ENCODE measurements around the gene FGD3. TPM values are rescaled to one million over a fixed set of nuclear protein-coding genes. Genes with fewer than 3 reads are reported as not detected.

The FGD3 gene
- total RNA-seq, 1 experiment from 2014 or later, result not detected

DNA sequence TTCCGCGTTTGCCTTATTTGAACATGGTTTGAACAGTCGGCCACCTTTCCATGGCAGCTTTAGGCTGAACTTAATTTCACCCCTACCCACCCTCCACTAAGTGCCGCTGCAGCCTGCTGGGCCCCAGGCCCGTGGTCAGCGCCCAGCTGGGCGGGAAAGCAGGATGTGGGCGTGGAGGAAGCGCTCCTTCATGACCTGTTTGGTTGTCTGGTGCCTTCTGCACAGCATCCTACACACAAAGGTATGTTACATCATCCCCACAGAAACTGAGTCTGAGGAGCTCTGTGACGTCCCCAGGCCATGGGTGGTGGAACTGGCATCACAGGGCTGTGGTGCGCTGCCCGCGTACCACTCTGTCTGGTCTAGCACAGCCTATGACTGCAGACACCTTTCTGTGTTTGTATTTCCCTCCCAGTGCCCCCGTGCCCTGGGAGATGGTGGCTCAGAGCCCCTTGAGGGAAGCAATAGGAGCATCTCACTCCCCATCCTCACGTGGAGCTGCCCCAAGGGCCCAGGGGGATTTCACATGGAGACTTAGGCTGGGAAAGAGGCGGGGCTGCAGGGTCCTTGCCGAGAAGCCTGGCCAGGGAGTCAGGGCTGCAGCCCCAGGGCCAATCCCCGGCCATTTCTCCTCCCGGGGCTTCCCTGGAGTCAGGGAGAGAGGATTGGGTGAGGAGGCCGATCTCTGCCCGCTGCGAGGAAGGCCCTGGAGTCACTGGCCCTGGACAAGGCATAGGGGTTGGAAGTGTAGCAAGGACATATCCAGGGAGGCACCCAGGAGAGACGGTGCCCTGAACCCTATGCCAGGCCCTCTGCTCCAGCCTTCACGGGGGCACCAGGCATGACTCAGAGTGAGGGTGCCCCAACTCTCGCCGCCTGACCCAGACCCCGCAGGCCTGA, 73.7 kb downstream of the FGD3 start:
- H3K4me1 Mint-ChIP-seq (ENCODE audit: insufficient read depth, unreplicated experiment), result no peaks in the 10 kb centered on the region
- H3K9me3 Mint-ChIP-seq (ENCODE audit: unreplicated experiment), result no peaks in the 10 kb centered on the region
- BruUV-seq (replicated peaks), result no TSS peak
- no peaks in the 10 kb centered on the region for H3K36me3 Mint-ChIP-seq (ENCODE audit: insufficient read depth, unreplicated experiment)
- H3K27me3 Mint-ChIP-seq (ENCODE audit: insufficient read depth, unreplicated experiment), result peaks cover 22% of the 10 kb centered on the region
- CTCF ChIA-PET, result no interaction called here
- POLR2A ChIA-PET, result no interaction called here
- no peak overlapping the region for H3K27ac Mint-ChIP-seq (ENCODE audit: low read depth, unreplicated experiment)
- intact Hi-C loops (cut with micrococcal nuclease), result no loop called here
- TF ChIP-seq, protein P1, sequence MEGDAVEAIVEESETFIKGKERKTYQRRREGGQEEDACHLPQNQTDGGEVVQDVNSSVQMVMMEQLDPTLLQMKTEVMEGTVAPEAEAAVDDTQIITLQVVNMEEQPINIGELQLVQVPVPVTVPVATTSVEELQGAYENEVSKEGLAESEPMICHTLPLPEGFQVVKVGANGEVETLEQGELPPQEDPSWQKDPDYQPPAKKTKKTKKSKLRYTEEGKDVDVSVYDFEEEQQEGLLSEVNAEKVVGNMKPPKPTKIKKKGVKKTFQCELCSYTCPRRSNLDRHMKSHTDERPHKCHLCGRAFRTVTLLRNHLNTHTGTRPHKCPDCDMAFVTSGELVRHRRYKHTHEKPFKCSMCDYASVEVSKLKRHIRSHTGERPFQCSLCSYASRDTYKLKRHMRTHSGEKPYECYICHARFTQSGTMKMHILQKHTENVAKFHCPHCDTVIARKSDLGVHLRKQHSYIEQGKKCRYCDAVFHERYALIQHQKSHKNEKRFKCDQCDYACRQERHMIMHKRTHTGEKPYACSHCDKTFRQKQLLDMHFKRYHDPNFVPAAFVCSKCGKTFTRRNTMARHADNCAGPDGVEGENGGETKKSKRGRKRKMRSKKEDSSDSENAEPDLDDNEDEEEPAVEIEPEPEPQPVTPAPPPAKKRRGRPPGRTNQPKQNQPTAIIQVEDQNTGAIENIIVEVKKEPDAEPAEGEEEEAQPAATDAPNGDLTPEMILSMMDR (IDR thresholded peaks at IDR 0.05; ENCODE audit: unreplicated experiment), result no peak
- DNase-seq (ENCODE audit: unreplicated experiment), result no peak
- H3K4me3 Mint-ChIP-seq (ENCODE audit: unreplicated experiment), result no peak overlapping the region

DNA sequence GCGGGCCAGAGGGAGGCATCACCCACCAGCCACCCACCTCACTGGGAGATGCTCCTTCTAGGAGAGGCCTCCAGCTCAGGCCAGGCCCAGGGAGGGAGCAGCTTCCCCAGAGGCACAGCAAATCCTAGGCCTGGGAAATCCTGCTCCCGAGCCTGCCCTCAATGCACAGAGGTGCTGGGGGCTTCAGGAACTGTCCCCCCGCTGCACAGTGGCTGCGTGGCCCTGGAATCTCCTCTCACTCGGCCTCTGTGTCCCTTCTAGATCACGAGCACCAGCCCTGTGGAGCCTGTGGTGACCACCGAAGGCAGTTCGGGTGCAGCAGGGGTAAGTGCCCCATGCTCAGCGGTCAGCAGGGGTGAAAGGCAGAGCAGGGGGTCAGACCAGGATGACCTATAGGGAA, 74.7 kb downstream of the FGD3 start:
- no peak overlapping the region for H3K27ac Mint-ChIP-seq (ENCODE audit: low read depth, unreplicated experiment)
- TF ChIP-seq, protein P1 (IDR thresholded peaks at IDR 0.05; ENCODE audit: unreplicated experiment), result no peak
- no peaks in the 10 kb centered on the region for H3K9me3 Mint-ChIP-seq (ENCODE audit: unreplicated experiment)
- H3K4me1 Mint-ChIP-seq (ENCODE audit: insufficient read depth, unreplicated experiment), result no peaks in the 10 kb centered on the region
- ChIA-PET POLR2A (no interaction called here), CTCF (no interaction called here)
- no TSS peak for BruUV-seq (replicated peaks)
- no peaks in the 10 kb centered on the region for H3K36me3 Mint-ChIP-seq (ENCODE audit: insufficient read depth, unreplicated experiment)
- intact Hi-C loops (cut with micrococcal nuclease), result no loop called here
- peaks cover 22% of the 10 kb centered on the region for H3K27me3 Mint-ChIP-seq (ENCODE audit: insufficient read depth, unreplicated experiment)
- H3K4me3 Mint-ChIP-seq (ENCODE audit: unreplicated experiment), result no peak overlapping the region
- DNase-seq (ENCODE audit: unreplicated experiment), result no peak

DNA sequence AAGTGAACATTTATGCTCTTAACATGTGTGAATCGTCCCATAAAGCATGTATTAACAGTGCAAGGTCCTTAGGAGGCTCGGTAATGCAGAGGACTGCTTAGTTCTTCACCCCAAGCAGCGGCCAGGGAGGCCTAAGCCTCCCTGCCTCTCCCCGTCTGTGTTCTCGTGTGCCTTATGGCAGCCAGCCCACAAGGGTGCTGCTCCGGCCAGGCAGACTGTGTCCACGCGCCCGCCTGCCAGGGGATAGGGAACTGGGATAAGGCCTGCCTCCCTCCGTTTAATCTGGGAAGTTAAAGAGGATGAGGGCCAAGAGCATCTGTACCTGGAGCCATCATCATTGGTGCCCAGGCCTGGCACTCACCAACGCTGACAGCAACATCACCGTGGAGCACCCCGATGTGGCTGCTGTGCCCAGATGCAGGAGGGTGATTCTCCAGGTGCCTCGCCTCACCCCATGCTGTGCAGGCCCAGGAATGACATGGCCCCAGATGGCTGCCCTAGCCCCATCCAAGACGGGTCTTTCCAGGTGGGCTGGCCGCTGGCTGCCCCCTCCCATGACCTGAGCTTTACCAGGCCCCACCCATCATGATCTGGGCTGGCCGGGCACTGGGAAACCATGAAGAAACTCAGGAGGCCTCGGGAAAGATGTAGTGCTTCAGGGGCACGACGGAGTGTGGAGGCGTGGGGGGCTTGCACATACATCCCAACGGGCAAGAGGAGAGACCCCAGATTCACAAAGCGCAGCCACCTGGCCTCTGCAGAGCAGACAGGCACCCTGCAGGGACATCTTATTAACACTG, 75.6 kb downstream of the FGD3 start:
- intact Hi-C loops (cut with micrococcal nuclease), result no loop called here
- TF ChIP-seq, protein P1 (IDR thresholded peaks at IDR 0.05; ENCODE audit: unreplicated experiment), result no peak
- no TSS peak for BruUV-seq (replicated peaks)
- H3K36me3 Mint-ChIP-seq (ENCODE audit: insufficient read depth, unreplicated experiment), result no peaks in the 10 kb centered on the region
- ChIA-PET CTCF (interaction anchor here (0.6 kb wide), 1 partner anchor 1955 kb away, joined by 3 read pairs; no protein-coding TSS in a partner anchor), POLR2A (interaction anchor here (0.6 kb wide), 1 partner anchor 14 kb away, joined by 3 read pairs; no protein-coding TSS in a partner anchor)
- no peak for DNase-seq (ENCODE audit: unreplicated experiment)
- H3K4me1 Mint-ChIP-seq (ENCODE audit: insufficient read depth, unreplicated experiment), result no peaks in the 10 kb centered on the region
- H3K9me3 Mint-ChIP-seq (ENCODE audit: unreplicated experiment), result no peaks in the 10 kb centered on the region
- no peak overlapping the region for H3K27ac Mint-ChIP-seq (ENCODE audit: low read depth, unreplicated experiment)
- peaks cover 13% of the 10 kb centered on the region for H3K27me3 Mint-ChIP-seq (ENCODE audit: insufficient read depth, unreplicated experiment)
- H3K4me3 Mint-ChIP-seq (ENCODE audit: unreplicated experiment), result no peak overlapping the region

DNA sequence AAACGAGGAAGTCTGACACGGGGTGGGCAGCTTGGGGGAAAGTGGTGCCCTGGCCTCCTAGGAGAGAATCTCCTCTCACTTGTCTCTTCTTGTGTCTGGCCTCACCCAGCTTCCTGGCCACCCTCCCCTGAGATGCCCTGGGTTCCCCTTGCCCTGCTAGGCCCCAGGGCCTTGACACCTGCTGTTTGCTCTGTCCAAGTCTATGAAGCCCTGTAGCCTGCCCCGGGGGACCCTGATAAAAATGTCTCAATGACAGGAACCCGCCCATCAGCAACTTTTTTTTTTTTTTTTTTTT, 76.1 kb downstream of the FGD3 start:
- no peak overlapping the region for H3K27ac Mint-ChIP-seq (ENCODE audit: low read depth, unreplicated experiment)
- CTCF ChIA-PET, result interaction anchor here (0.6 kb wide), 1 partner anchor 1956 kb away, joined by 3 read pairs; no protein-coding TSS in a partner anchor

More for the DNA sequence above, 76.1 kb downstream of the FGD3 start:
- TF ChIP-seq, protein P1 (IDR thresholded peaks at IDR 0.05; ENCODE audit: unreplicated experiment), result no peak
- no peaks in the 10 kb centered on the region for H3K9me3 Mint-ChIP-seq (ENCODE audit: unreplicated experiment)
- no peaks in the 10 kb centered on the region for H3K36me3 Mint-ChIP-seq (ENCODE audit: insufficient read depth, unreplicated experiment)
- no TSS peak for BruUV-seq (replicated peaks)
- no peak for DNase-seq (ENCODE audit: unreplicated experiment)
- H3K27me3 Mint-ChIP-seq (ENCODE audit: insufficient read depth, unreplicated experiment), result peaks cover 8% of the 10 kb centered on the region
- intact Hi-C loops (cut with micrococcal nuclease), result no loop called here
- H3K4me3 Mint-ChIP-seq (ENCODE audit: unreplicated experiment), result no peak overlapping the region
- no peaks in the 10 kb centered on the region for H3K4me1 Mint-ChIP-seq (ENCODE audit: insufficient read depth, unreplicated experiment)
- POLR2A ChIA-PET, result interaction anchor here (0.6 kb wide), 1 partner anchor 14 kb away, joined by 3 read pairs; no protein-coding TSS in a partner anchor

Measured in MCF 10A (cell line).